Liver (tissue), 9 donors: ENCODE data around the gene FRMD4B. TPM values are rescaled to one million over a fixed set of nuclear protein-coding genes. Genes with fewer than 3 reads are reported as not detected.
A peak's percentile ranks its signal among the peaks of the same experiment; 100 is the strongest.

Experiments used
- DNase-seq: peaks from one replicate; pipeline ENCODE4 v3.0.0-alpha.2; 2017; ENCODE audit warnings: low spot score
- H3K27ac ChIP-seq, 2 donors: one replicate each; pipeline ENCODE4 v1.7.0; 2013; ENCODE audit warnings: inconsistent platforms in 2 of 2, low read length in 2 of 2, control low read depth in 1 of 2, low read depth in 1 of 2, mild to moderate bottlenecking in 1 of 2
- H3K27me3 ChIP-seq, 4 donors: one replicate each; pipeline versions ENCODE4 v1.6.1 to v1.7.0; 2013; ENCODE audit warnings: low read length in 3 of 4, inconsistent platforms in 1 of 4, mild to moderate bottlenecking in 1 of 4, moderate library complexity in 1 of 4; ENCODE audit not compliant: control insufficient read depth in 4 of 4, insufficient read depth in 4 of 4
- H3K36me3 ChIP-seq, 4 donors: one replicate each; pipeline versions ENCODE4 v1.6.1 to v1.7.0; 2013; ENCODE audit warnings: low read length in 3 of 4, mild to moderate bottlenecking in 3 of 4, low read depth in 1 of 4, moderate library complexity in 1 of 4; ENCODE audit not compliant: control insufficient read depth in 4 of 4, insufficient read depth in 3 of 4
- H3K4me1 ChIP-seq, 4 donors: one replicate each; pipeline versions ENCODE4 v1.6.1 to v1.7.0; 2013; ENCODE audit warnings: low read length in 3 of 4, mild to moderate bottlenecking in 3 of 4, moderate library complexity in 1 of 4; ENCODE audit not compliant: control insufficient read depth in 4 of 4, insufficient read depth in 4 of 4
- H3K4me3 ChIP-seq, 3 donors: one replicate each; pipeline versions ENCODE4 v1.6.1 to v1.7.0; 2013; ENCODE audit warnings: low read length in 3 of 3, control low read depth in 1 of 3, low read depth in 1 of 3, mild to moderate bottlenecking in 1 of 3
- H3K9ac ChIP-seq, 2 donors: one replicate each; pipeline ENCODE4 v1.7.0; 2013; ENCODE audit warnings: low read length in 2 of 2, mild to moderate bottlenecking in 2 of 2, moderate library complexity in 2 of 2, control low read depth in 1 of 2, low read depth in 1 of 2
- H3K9me3 ChIP-seq, 4 donors: one replicate each; pipeline versions ENCODE4 v1.6.1 to v1.7.0; 2013; ENCODE audit warnings: low read length in 3 of 4; ENCODE audit not compliant: control insufficient read depth in 4 of 4
- FOXA1 ChIP-seq: IDR thresholded peaks from 2 replicates; pipeline ENCODE4 v1.6.1; 2016; ENCODE audit warnings: antibody characterized with exemption
- FOXA2 ChIP-seq: IDR thresholded peaks from 2 replicates; pipeline ENCODE4 v1.6.1; 2016; ENCODE audit warnings: antibody characterized with exemption
- GABPA ChIP-seq, 2 donors: IDR thresholded peaks in 1 of 2; conservative IDR thresholded peaks in 1 of 2; 2 replicates each; pipeline ENCODE4 v1.6.1; 2016; ENCODE audit warnings: antibody characterized with exemption in 2 of 2, mild to moderate bottlenecking in 1 of 2, moderate library complexity in 1 of 2
- HNF4A ChIP-seq, 2 donors: conservative IDR thresholded peaks; 2 replicates each; pipeline ENCODE4 v1.6.1; 2016; ENCODE audit warnings: antibody characterized with exemption in 2 of 2, mild to moderate bottlenecking in 2 of 2
- HNF4G ChIP-seq: IDR thresholded peaks from 2 replicates; pipeline ENCODE4 v1.6.1; 2016; ENCODE audit warnings: antibody characterized with exemption
- JUND ChIP-seq, 2 donors: IDR thresholded peaks; 2 replicates each; pipeline ENCODE4 v1.6.1; 2016; ENCODE audit warnings: antibody characterized with exemption in 2 of 2
- NR2F2 ChIP-seq: IDR thresholded peaks from 2 replicates; pipeline ENCODE4 v1.6.1; 2016; ENCODE audit warnings: antibody characterized with exemption
- RAD21 ChIP-seq, 2 donors: IDR thresholded peaks; 2 replicates each; pipeline ENCODE4 v1.6.1; 2016; ENCODE audit warnings: antibody characterized with exemption in 2 of 2, mild to moderate bottlenecking in 2 of 2
- RXRA ChIP-seq, 2 donors: IDR thresholded peaks; 2 replicates each; pipeline ENCODE4 v1.6.1; 2017 to 2018; ENCODE audit warnings: antibody characterized with exemption in 2 of 2, mild to moderate bottlenecking in 1 of 2
- SP1 ChIP-seq: IDR thresholded peaks from 2 replicates; pipeline ENCODE4 v1.6.1; 2018; ENCODE audit warnings: antibody characterized with exemption, mild to moderate bottlenecking
- TAF1 ChIP-seq: conservative IDR thresholded peaks from 2 replicates; pipeline ENCODE4 v1.6.1; 2016; ENCODE audit warnings: antibody characterized with exemption, mild to moderate bottlenecking
- WGBS: extraction: QIAGEN DNeasy Blood & Tissue Kit; methylation state at CpG from one replicate; pipeline ENCODE4 v1.1.7; 2013; 5-methylcytosine and 5-hydroxymethylcytosine counted together
- polyA plus RNA-seq, 2 donors: library from polyadenylated mRNA; stranded (reverse) in 1 of 2; unstranded in 1 of 2; fragments of 200-250 nt in 1 of 2; fragments of >200 nt in 1 of 2; fragmentation: Nextera tagmentation in 1 of 2; extraction: Ambion mirVana in 1 of 2; gene quantifications; one replicate each; pipeline versions ENCODE4 v1.2.1 to v1.2.3, GENCODE V29; 2013 to 2015
- total RNA-seq, 2 donors: library from RNA; depleted of rRNA; stranded (reverse); fragments of >200 nt; gene quantifications; one replicate each; pipeline ENCODE4 v1.2.3, GENCODE V29; 2014
- TF ChIP-seq, protein P1 (sequence below): IDR thresholded peaks from 2 replicates; pipeline ENCODE4 v1.6.1; 2016; ENCODE audit warnings: antibody characterized with exemption
- TF ChIP-seq, protein P2 (sequence below): IDR thresholded peaks from 2 replicates; pipeline ENCODE4 v1.6.1; 2016; ENCODE audit warnings: antibody characterized with exemption
- TF ChIP-seq, protein P3 (sequence below): fragments of 150-350 bp; IDR thresholded peaks from 2 replicates; pipeline ENCODE4 v1.5.1; 2017; ENCODE audit warnings: improper control_type of control experiment, low read depth, low read length; ENCODE audit not compliant: missing input control
- TF ChIP-seq, protein P4 (sequence below): IDR thresholded peaks from 2 replicates; pipeline ENCODE4 v1.6.1; 2016; ENCODE audit warnings: antibody characterized with exemption
- TF ChIP-seq, protein P5 (sequence below): IDR thresholded peaks from 2 replicates; pipeline ENCODE4 v1.6.1; 2016; ENCODE audit warnings: antibody characterized with exemption, mild to moderate bottlenecking
- donor health status: healthy.
- donor health status: healthy.
- donor health status: healthy.
- donor health status: healthy.
- donor health status: healthy.

Gene FRMD4B
- total and polyA plus RNA-seq, 4 donors, result 7.3 to 22.6 (median 15.0) TPM

DNA sequence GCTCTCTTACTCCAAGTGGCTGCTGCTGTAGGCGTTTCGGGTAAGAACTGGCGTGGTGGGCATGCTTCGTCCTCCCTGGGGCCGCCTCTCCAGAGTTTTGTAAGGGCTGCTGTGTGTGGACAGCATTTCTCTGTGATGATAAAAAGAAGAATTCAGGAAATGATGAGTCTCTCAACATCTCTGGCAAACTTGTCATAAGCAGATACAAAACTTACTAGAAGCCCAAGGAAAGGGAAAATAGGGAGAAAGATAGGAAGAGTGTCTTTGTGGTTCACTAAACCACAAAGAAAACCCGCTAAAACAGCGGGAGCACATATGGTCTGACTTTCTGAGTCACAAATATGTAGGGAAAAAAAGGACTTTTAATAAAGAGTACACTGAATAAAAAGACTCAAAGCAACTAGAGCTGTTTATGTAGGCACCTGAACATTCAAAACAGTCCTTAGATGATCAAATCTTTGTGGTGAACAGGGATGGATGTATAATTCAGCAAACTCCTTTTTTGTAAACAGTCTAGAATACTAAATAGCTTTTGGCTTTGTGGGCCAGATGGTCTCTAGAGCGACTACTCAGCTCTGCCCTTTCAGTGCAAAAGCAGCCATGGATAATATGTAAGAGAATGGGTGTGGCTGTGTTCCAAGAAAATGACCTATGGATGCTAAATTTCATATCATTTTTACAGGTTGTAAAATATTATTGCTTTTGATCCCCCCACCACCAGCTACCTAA, 203.1 kb downstream of the FRMD4B start:
- Histone ChIP-seq H3K27ac (peak overlapping the region in 1 of 2 donors; percentile 47), H3K36me3 (peaks cover 4 to 55% (median 39%) of the 10 kb centered on the region in 4 donors)

DNA sequence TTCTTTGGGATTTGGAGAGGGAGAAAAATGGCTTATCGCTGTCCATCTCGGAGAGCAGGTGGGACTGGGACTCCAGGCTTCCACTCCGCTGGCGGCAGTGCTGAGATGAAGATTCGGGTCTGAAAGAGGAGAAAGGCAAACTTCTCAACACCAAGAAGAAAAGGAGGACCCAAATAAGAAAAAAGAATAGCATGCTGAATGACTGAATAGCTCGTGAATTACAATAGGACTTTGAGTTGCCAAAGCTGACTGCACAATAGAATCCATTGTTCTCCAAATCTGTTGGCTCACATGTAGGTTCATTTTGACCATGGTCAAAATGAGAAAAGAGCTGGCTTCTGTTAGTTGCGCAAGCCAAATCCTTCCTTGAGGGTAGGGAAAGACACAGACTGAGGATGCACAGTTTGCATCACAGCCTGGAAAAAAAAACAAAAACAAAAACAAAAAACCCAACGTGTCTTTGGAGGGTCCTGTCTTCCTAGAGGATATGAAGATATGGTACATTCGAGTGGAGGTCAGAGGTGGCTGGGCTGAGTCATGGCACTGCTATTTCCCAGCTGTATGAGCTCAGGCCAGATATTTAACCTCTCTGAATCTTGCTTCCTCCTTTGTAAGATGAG, 204.2 kb downstream of the FRMD4B start:
- WGBS, result 78% methylated on average over 9 of the region's 9 CpGs
- H3K36me3 ChIP-seq, result peaks cover 4 to 49% (median 35%) of the 10 kb centered on the region in 4 donors
- no peak overlapping the region for H3K9ac ChIP-seq
- no peak for DNase-seq
- H3K9me3 ChIP-seq, result no peaks in the 10 kb centered on the region
- TF ChIP-seq JUND (IDR thresholded peaks at IDR 0.05), result peak; percentile 34 to 64
- TF ChIP-seq, protein P1, sequence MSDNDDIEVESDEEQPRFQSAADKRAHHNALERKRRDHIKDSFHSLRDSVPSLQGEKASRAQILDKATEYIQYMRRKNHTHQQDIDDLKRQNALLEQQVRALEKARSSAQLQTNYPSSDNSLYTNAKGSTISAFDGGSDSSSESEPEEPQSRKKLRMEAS, result no peak
- TF ChIP-seq GABPA (IDR thresholded peaks at IDR 0.05 in 1 of 2, conservative IDR thresholded peaks at IDR 0.05 in 1 of 2), result no peak
- TF ChIP-seq NR2F2, result peak; percentile 75
- TF ChIP-seq, protein P2, sequence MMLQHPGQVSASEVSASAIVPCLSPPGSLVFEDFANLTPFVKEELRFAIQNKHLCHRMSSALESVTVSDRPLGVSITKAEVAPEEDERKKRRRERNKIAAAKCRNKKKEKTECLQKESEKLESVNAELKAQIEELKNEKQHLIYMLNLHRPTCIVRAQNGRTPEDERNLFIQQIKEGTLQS, result peak; percentile 14
- peaks cover 6 to 37% (median 17%) of the 10 kb centered on the region in 4 donors for H3K4me1 ChIP-seq
- no peak overlapping the region for H3K4me3 ChIP-seq
- H3K27me3 ChIP-seq, result no peaks in the 10 kb centered on the region
- peak overlapping the region; percentile 14 to 39 for H3K27ac ChIP-seq

More for the DNA sequence above, 203.1 kb downstream of the FRMD4B start:
- Histone ChIP-seq H3K9ac (no peak overlapping the region), H3K9me3 (no peaks in the 10 kb centered on the region), H3K27me3 (no peaks in the 10 kb centered on the region), H3K4me3 (no peak overlapping the region), H3K4me1 (peaks cover 6 to 37% (median 23%) of the 10 kb centered on the region in 4 donors)
- WGBS, result 85% methylated on average over 8 of the region's 8 CpGs
- no peak for TF ChIP-seq HNF4A (conservative IDR thresholded peaks at IDR 0.05)
- TF ChIP-seq, protein P2, result no peak
- TF ChIP-seq TAF1, result no peak
- DNase-seq, result no peak

DNA sequence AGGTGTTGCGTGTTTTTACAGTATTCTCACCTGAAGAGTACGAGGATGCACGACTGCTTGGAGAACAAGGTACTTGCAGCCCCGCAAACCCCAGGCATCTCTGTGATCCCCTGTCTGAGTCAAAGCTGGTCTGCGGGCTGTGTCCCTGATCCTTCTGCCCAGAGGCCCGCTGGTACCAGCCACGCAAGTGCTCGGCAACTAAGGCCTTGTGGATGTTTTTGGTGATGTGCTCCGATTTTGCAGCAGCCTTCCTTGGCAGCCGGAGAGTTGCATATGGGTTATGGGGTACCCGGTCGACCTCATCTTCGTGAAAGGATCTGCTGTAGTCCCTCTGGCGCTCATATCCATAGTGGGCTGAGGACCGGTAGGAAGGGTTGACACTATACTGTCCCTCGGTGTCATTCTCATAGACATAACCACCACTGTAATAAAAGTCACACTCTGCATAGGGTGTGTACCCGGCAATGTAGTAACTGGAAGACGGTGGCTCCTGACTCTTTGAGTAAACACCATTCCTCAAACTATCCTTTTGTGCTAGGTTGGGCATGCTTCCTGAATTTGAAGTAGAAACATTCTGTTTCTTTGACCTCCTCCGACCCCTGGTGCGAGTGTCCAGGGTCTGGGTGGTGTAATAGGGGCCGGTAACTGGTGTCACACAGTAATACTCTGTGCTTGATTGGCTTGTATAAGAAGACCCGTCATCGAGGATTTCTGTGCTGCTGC, 204.9 kb downstream of the FRMD4B start:
- 85% methylated on average over 23 of the region's 23 CpGs for WGBS
- peaks cover 4 to 43% (median 17%) of the 10 kb centered on the region in 4 donors for H3K4me1 ChIP-seq
- peak overlapping the region; percentile 39 to 88 for H3K27ac ChIP-seq
- H3K4me3 ChIP-seq, result no peak overlapping the region
- DNase-seq, result no peak
- H3K36me3 ChIP-seq, result peaks cover 5 to 51% (median 35%) of the 10 kb centered on the region in 4 donors
- H3K9ac ChIP-seq, result no peak overlapping the region
- H3K27me3 ChIP-seq, result no peaks in the 10 kb centered on the region
- H3K9me3 ChIP-seq, result no peaks in the 10 kb centered on the region
- no peak for TF ChIP-seq FOXA2
- TF ChIP-seq TAF1, result no peak
- TF ChIP-seq, protein P2, result no peak
- TF ChIP-seq, protein P3, sequence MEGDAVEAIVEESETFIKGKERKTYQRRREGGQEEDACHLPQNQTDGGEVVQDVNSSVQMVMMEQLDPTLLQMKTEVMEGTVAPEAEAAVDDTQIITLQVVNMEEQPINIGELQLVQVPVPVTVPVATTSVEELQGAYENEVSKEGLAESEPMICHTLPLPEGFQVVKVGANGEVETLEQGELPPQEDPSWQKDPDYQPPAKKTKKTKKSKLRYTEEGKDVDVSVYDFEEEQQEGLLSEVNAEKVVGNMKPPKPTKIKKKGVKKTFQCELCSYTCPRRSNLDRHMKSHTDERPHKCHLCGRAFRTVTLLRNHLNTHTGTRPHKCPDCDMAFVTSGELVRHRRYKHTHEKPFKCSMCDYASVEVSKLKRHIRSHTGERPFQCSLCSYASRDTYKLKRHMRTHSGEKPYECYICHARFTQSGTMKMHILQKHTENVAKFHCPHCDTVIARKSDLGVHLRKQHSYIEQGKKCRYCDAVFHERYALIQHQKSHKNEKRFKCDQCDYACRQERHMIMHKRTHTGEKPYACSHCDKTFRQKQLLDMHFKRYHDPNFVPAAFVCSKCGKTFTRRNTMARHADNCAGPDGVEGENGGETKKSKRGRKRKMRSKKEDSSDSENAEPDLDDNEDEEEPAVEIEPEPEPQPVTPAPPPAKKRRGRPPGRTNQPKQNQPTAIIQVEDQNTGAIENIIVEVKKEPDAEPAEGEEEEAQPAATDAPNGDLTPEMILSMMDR, result no peak
- no peak for TF ChIP-seq NR2F2
- TF ChIP-seq RXRA (IDR thresholded peaks at IDR 0.05), result no peak
- TF ChIP-seq FOXA1, result no peak
- no peak for TF ChIP-seq SP1
- TF ChIP-seq RAD21 (IDR thresholded peaks at IDR 0.05), result no peak
- no peak for TF ChIP-seq HNF4G
- TF ChIP-seq, protein P4, sequence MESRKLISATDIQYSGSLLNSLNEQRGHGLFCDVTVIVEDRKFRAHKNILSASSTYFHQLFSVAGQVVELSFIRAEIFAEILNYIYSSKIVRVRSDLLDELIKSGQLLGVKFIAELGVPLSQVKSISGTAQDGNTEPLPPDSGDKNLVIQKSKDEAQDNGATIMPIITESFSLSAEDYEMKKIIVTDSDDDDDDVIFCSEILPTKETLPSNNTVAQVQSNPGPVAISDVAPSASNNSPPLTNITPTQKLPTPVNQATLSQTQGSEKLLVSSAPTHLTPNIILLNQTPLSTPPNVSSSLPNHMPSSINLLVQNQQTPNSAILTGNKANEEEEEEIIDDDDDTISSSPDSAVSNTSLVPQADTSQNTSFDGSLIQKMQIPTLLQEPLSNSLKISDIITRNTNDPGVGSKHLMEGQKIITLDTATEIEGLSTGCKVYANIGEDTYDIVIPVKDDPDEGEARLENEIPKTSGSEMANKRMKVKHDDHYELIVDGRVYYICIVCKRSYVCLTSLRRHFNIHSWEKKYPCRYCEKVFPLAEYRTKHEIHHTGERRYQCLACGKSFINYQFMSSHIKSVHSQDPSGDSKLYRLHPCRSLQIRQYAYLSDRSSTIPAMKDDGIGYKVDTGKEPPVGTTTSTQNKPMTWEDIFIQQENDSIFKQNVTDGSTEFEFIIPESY, result no peak
- TF ChIP-seq, protein P5, sequence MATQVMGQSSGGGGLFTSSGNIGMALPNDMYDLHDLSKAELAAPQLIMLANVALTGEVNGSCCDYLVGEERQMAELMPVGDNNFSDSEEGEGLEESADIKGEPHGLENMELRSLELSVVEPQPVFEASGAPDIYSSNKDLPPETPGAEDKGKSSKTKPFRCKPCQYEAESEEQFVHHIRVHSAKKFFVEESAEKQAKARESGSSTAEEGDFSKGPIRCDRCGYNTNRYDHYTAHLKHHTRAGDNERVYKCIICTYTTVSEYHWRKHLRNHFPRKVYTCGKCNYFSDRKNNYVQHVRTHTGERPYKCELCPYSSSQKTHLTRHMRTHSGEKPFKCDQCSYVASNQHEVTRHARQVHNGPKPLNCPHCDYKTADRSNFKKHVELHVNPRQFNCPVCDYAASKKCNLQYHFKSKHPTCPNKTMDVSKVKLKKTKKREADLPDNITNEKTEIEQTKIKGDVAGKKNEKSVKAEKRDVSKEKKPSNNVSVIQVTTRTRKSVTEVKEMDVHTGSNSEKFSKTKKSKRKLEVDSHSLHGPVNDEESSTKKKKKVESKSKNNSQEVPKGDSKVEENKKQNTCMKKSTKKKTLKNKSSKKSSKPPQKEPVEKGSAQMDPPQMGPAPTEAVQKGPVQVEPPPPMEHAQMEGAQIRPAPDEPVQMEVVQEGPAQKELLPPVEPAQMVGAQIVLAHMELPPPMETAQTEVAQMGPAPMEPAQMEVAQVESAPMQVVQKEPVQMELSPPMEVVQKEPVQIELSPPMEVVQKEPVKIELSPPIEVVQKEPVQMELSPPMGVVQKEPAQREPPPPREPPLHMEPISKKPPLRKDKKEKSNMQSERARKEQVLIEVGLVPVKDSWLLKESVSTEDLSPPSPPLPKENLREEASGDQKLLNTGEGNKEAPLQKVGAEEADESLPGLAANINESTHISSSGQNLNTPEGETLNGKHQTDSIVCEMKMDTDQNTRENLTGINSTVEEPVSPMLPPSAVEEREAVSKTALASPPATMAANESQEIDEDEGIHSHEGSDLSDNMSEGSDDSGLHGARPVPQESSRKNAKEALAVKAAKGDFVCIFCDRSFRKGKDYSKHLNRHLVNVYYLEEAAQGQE, result no peak
- TF ChIP-seq GABPA (IDR thresholded peaks at IDR 0.05 in 1 of 2, conservative IDR thresholded peaks at IDR 0.05 in 1 of 2), result no peak
